ENCODE data around the gene SLC14A1. TPM values are rescaled to one million over a fixed set of nuclear protein-coding genes. Genes with fewer than 3 reads are reported as not detected.

SLC14A1 gene
- total RNA-seq, result under 0.01 TPM in 1 of 2 replicates, not detected in the other

GRCh38 chr18:45723567-45724355 lies at the start of gene SLC14A1:
Gene SLC14A1, plus strand, starts transcription at chr18:45724181. Its CDS starts 6,140 bp downstream, at chr18:45730321.

Other genes with a start within 250 kb of the SLC14A1 start
- gene SLC14A2, start 108.7 kb upstream of the SLC14A1 start, total RNA-seq, result not detected in 2 replicates
- not detected in 2 replicates for gene SIGLEC15, start 101.5 kb downstream of the SLC14A1 start, total RNA-seq
- 14.1 and 14.5 TPM in 2 replicates for gene EPG5, start 243.1 kb downstream of the SLC14A1 start, total RNA-seq